Suprapubic skin (tissue), 4 donors: ENCODE measurements around the gene TMEM225B.

ENCODE experiments used
- CTCF ChIP-seq, 2 donors: fragments of 200-600 bp in 1 of 2; fragments of 450-650 bp in 1 of 2; sonication (generic) in 1 of 2; IDR thresholded peaks; one replicate each; pipeline ENCODE4 v1.5.1; 2016 to 2019; ENCODE audit warnings: antibody characterized with exemption in 2 of 2, mild to moderate bottlenecking in 1 of 2, moderate library complexity in 1 of 2
- POLR2A ChIP-seq, 2 donors: fragments of 450-650 bp; IDR thresholded peaks; one replicate each; pipeline ENCODE4 v1.6.1; 2017; ENCODE audit warnings: antibody characterized with exemption in 2 of 2, mild to moderate bottlenecking in 2 of 2, moderate library complexity in 2 of 2
- POLR2AphosphoS5 ChIP-seq, 3 donors: sonication (generic); formaldehyde crosslinking; IDR thresholded peaks; one replicate each; pipeline ENCODE4 v1.6.1; 2017; ENCODE audit warnings: antibody characterized with exemption in 3 of 3

GRCh38 chr7:99561737-99562051, 36.4 kb upstream of the TMEM225B start:
- TF ChIP-seq POLR2A (IDR thresholded peaks at IDR 0.05) (no peak), CTCF (IDR thresholded peaks at IDR 0.05) (no peak), POLR2AphosphoS5 (IDR thresholded peaks at IDR 0.05) (no peak)
